Activated CD4-positive, alpha-beta T cell treated with anti-CD3 and anti-CD28 coated beads, Interleukin-2, amount 10 ng/mL, durations not matched to agents 7 days and 5 days (primary cell): ENCODE measurements around the gene DUSP7. TPM values are rescaled to one million over a fixed set of nuclear protein-coding genes. Genes with fewer than 3 reads are reported as not detected.

Experiments
- CTCF ChIA-PET: fragments of 350-600 bp; sonication (Branson Sonifier 250); formaldehyde crosslinking; loops from one replicate; lab custom pipeline; 2021; ENCODE audit warnings: antibody characterized with exemption; lab: Charles Lee
- POLR2A ChIA-PET: fragments of 350-600 bp; sonication (Branson Sonifier 250); formaldehyde crosslinking; loops from one replicate; lab custom pipeline; 2021; ENCODE audit warnings: antibody characterized with exemption; lab: Charles Lee
- DNase-seq: peaks from one replicate; pipeline ENCODE4 v3.0.0-alpha.2; 2020
- H3K27ac Mint-ChIP-seq: one replicate; pipeline ENCODE4 v1.8.0; 2021; ENCODE audit warnings: mild to moderate bottlenecking, moderate library complexity, mixed read lengths
- H3K27me3 Mint-ChIP-seq: one replicate; pipeline ENCODE4 v1.8.0; 2021; ENCODE audit warnings: mixed read lengths
- H3K36me3 Mint-ChIP-seq: one replicate; pipeline ENCODE4 v1.8.0; 2021; ENCODE audit warnings: low read depth, mixed read lengths
- H3K4me1 Mint-ChIP-seq: one replicate; pipeline ENCODE4 v1.8.0; 2021; ENCODE audit warnings: mixed read lengths
- H3K4me3 Mint-ChIP-seq: one replicate; pipeline ENCODE4 v1.8.0; 2021; ENCODE audit warnings: mild to moderate bottlenecking, moderate library complexity, mixed read lengths
- H3K9me3 Mint-ChIP-seq: one replicate; pipeline ENCODE4 v1.8.0; 2021; ENCODE audit warnings: mixed read lengths
- total RNA-seq, 2 experiments: library from RNA; stranded (reverse); gene quantifications; one replicate each; pipeline ENCODE4 v1.2.3, GENCODE V29; 2021

Gene DUSP7
- total RNA-seq, 2 experiments from 2014 or later, result 38.3 to 42.0 TPM

DNA sequence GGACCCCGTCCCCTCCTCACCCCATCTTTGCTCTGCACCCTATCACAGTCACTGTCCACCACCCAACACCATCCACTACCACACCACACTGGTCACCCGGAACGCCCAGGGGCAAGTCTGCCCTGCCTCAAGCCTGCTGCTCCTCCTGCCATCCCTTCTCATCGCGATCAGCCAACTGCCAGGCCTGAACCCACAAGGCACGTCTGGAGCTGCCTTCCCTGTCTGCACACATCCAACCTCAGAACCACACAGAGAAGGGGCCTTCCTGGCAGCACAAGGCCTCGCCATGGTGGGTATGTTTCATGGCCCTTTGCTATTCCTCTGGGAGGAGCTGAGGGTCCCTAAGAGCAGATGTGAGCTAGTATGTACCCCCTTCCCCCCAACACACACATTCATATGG is 3.4 kb upstream of the DUSP7 start:
- Mint-ChIP-seq H3K27ac (peak overlapping the region; percentile 38), H3K27me3 (no peaks in the 10 kb centered on the region), H3K4me3 (no peak overlapping the region), H3K36me3 (no peaks in the 10 kb centered on the region), H3K4me1 (peaks cover 11% of the 10 kb centered on the region), H3K9me3 (no peaks in the 10 kb centered on the region)
- ChIA-PET CTCF (interaction anchor here (0.9 to 2.3 kb wide), 4 partner anchors 13 to 118 kb away, joined by 3 to 6 read pairs (median 4); partner anchors contain the start of genes PARP3 and RRP9), POLR2A (interaction anchor here (0.6 kb wide), 1 partner anchor 248 kb away, joined by 3 read pairs; no protein-coding TSS in a partner anchor)
- no peak for DNase-seq

DNA sequence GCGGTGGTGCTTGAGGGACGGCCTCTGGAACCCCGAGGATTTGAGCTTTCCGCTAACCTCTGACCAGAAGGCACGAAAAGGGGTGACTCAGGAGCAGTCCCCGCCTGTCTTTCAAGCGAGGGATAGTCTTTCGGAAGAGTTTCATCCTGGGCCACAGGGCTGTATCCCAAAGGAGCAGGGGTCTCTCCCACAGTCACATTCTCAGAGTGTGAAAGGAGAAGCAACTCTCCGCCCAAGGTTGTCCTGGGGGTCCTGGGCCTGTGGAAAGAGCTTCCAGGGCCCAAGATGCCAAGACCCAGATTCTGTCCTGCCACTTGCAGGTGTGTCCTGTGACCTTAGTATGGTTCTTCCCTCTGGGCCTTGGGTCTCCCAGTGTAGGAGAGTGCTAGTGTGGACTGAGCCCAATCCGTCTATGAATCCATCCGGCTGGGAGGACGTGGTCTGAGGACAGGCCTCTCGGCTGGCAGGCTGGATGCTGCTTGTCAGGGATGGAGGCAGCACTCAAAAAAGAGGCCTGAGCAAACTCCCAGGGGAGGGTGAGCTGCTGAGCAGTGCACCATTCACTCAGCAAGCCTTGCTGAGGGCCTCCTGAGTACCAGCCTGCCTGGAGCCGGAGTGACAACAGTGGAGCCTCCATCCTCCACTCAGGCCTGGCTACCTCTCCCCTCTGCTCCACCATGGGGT is 1.6 kb upstream of the DUSP7 start:
- Mint-ChIP-seq H3K4me3 (peak overlapping the region; percentile 87), H3K4me1 (peaks cover 28% of the 10 kb centered on the region), H3K9me3 (no peaks in the 10 kb centered on the region), H3K27me3 (no peaks in the 10 kb centered on the region), H3K27ac (peak overlapping the region; percentile 95), H3K36me3 (peaks cover 14% of the 10 kb centered on the region)
- POLR2A ChIA-PET, result no interaction called here
- peak; percentile 9 for DNase-seq
- CTCF ChIA-PET, result interaction anchor here (0.6 to 2.3 kb wide), 11 partner anchors 22 to 354 kb away, joined by 3 to 12 read pairs (median 3); partner anchors contain the start of genes PARP3 and RRP9

DNA sequence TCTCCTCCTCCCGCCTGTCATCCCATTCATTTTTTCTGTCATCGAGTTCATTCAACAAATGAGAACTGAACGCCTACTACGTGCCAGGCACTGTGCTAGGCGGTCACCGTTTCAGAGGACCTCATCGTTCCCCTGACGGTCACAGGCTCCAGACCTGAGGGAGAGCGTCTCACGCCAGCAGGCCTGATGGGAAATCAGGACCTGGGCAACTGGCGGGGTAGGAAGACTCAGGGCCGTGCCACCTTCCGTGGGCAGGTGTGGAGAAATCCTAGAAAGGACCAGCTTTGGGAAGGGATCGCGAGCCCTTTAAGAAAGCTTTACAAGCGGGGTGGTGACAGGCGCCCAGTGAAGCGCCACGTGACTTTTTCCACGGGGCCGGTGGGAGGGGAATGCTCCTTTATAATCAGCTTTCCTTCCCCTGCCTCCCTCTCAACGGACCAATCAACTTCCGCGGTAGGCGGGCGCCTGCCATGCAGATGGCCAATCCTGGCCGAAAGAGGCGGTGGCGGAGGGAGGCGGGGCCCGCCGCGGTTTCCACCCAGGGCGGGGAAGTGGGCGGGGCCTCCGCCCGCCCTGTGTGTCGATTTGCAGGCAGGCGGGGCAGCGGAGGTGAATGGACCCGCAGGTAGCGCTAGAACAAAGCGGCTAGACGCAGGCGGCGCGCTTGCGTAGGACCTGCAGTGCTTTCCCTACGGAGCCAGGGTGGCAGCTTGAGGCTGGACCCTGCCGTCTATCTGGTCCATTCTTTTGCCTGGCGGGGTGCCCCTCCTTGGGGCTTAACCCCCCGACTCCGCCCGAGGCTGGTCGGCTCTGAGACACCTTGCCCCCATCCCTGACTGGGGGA is 819 bp upstream of the DUSP7 start:
- H3K36me3 Mint-ChIP-seq, result peaks cover 14% of the 10 kb centered on the region

DNA sequence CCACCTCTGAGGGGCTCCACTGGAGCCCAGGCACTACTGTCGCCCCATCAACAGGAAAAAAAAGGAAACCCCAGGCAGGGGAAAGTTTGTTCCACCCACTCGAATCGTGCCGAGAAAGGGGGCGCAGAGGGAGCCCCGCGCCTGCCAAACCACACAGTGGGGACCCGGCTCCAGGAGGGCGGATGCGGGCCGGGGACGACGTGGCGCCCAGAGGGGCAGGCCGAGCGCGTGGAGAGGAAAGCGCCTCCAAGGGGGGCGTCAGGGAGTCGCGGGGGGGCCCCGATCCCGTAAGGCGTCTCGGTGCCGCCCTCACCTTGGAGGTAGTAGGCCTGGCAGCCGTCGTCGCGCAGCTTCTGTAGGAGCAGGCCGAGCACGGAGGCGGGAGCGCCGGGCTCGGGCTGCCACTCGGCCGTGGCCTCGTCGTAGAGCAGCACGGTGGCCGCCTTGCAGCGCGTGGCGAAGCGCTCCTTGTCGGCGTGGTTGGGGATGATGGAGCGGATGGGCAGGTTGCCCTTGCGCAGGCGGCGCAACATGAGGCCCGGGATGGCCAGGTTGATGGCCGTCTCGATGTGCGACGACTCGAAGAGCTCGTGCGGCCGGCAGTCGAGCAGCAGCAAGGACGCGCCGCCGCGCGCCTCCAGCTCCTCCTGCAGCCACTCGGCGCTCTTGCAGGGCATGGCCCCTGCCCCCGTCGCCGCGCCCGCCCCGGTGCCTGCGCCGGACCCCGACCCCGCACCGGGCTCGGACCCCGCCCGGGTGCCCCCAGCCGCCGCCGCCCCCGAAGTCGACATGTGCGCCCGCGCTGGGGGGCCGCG is 627 bp downstream of the DUSP7 start:
- ChIA-PET CTCF (interaction anchor here (0.5 to 2.3 kb wide), 17 partner anchors 10 to 460 kb away, joined by 3 to 12 read pairs (median 4); partner anchors contain the start of genes ACY1, PARP3, RPL29 and RRP9), POLR2A (interaction anchor here (0.6 kb wide), 1 partner anchor 96 kb away, joined by 14 read pairs; no protein-coding TSS in a partner anchor)
- peak; percentile 49 for DNase-seq
- no peaks in the 10 kb centered on the region for H3K27me3 Mint-ChIP-seq
- H3K4me1 Mint-ChIP-seq, result peaks cover 41% of the 10 kb centered on the region
- peak overlapping the region; percentile 86 for H3K4me3 Mint-ChIP-seq
- peak overlapping the region; percentile 88 for H3K27ac Mint-ChIP-seq
- H3K9me3 Mint-ChIP-seq, result no peaks in the 10 kb centered on the region
- peaks cover 23% of the 10 kb centered on the region for H3K36me3 Mint-ChIP-seq

More for the DNA sequence above, 819 bp upstream of the DUSP7 start:
- CTCF ChIA-PET, result interaction anchor here (0.6 to 2.3 kb wide), 17 partner anchors 13 to 355 kb away, joined by 3 to 12 read pairs (median 4); partner anchors contain the start of genes ACY1, PARP3 and RRP9
- Mint-ChIP-seq H3K27me3 (no peaks in the 10 kb centered on the region), H3K27ac (peak overlapping the region; percentile 95), H3K9me3 (no peaks in the 10 kb centered on the region), H3K4me1 (peaks cover 33% of the 10 kb centered on the region), H3K4me3 (peak overlapping the region; percentile 87)
- DNase-seq, result peak; percentile 100
- POLR2A ChIA-PET, result no interaction called here

DNA sequence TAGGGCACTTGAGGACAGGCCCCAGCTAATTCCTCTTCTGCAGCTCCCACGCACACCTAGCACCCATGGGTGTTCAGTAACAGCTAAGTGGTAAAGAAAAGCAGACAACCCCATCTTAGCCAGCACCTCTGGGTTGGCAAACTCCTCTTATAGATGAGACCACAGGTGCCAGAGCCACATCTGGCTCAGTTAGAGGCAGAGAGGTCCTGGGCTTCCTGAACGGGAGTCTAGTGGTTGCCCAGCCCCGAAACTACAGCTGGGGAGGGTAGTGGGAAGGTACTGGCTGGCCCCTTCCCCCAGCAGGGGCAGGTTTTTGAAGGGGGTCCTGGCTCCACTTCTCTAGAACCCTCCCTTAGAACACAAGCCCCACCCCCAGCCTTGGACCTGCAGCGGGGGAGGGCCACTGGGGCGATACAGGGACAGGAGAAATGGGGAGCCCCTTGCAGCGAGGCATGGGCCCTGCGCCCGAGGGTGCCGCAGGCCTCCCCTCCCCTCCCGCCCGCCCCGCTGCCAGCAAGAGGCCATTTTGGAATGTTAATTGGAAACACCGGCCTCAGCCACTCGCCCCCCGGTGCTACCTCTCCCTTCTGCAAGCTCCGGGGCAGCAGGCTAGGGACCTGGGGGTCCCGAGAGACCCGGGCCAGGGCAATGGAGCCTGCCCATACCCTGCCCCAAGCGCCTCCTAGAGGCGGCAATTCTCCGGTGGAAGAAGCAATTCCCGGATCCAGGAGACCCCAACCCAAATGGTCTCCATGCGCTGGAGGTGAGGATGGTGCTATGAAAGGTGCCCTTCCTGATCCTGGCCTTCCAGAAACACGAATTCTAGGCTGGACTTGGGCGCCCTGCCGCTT is 1.5 kb downstream of the DUSP7 start:
- Mint-ChIP-seq H3K4me1 (peaks cover 43% of the 10 kb centered on the region), H3K27ac (peak overlapping the region; percentile 94), H3K4me3 (peak overlapping the region; percentile 86), H3K27me3 (no peaks in the 10 kb centered on the region), H3K9me3 (no peaks in the 10 kb centered on the region), H3K36me3 (peaks cover 28% of the 10 kb centered on the region)
- ChIA-PET CTCF (interaction anchor here (1.1 to 3.1 kb wide), 4 partner anchors 10 to 113 kb away, joined by 3 to 12 read pairs (median 6); partner anchors contain the start of genes PARP3 and RRP9), POLR2A (no interaction called here)
- DNase-seq, result peak; percentile 21

DNA sequence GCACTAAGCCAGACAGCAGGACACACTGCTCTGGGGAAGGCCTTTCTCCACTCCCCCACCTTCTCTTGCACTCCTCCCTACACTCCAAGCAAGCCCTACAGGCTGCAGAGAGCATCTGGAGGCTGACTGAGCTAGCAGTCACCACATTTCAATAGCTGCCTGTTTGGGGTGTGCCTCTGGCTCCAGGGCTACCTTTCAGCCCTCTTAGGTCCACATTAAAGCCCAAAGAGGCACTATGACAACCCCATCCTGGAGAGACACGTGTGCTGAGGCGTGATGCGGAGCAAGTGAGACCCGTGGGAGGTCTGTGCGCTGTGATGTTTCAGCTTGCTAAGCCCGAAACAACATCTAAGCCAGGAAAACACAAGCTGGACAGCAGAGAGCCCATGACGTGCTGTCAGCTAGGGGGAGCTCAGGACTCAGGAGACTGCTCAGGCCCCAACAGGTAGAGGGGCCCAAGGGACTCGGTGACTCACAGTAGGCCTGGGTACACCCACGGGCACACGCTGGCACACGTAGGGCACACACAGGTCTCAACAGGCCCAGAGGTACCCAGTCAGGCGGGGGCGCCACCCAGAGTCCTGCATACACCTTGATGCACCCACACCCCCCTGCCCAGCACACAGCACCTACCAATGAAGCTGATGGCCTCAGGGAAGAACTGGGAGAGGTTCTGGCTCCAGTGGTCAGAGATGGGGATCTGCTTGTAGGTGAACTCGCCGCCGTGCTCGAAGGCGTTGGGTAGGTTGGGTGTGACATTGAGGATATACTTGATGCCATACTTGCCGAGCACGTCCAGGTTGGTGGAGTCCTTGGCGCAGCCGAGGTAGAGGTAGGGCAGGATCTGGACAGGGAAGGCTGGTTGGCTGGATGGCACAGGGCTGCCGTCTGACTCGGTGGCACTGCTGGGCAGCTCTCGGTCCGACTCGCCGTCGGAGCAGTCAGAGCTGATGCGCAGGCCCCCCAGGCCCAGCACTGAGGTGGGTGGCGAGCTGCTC is 2.8 kb downstream of the DUSP7 start:
- peak overlapping the region; percentile 94 for H3K27ac Mint-ChIP-seq
- peaks cover 35% of the 10 kb centered on the region for H3K36me3 Mint-ChIP-seq
- H3K4me1 Mint-ChIP-seq, result peaks cover 50% of the 10 kb centered on the region
- H3K9me3 Mint-ChIP-seq, result no peaks in the 10 kb centered on the region
- CTCF ChIA-PET, result interaction anchor here (0.9 to 3.1 kb wide), 20 partner anchors 8 to 668 kb away, joined by 3 to 13 read pairs (median 4); partner anchors contain the start of genes ABHD14A, ABHD14B, PARP3 and POC1A
- H3K27me3 Mint-ChIP-seq, result no peaks in the 10 kb centered on the region
- POLR2A ChIA-PET, result no interaction called here
- peak; percentile 49 for DNase-seq
- H3K4me3 Mint-ChIP-seq, result peak overlapping the region; percentile 86

DNA sequence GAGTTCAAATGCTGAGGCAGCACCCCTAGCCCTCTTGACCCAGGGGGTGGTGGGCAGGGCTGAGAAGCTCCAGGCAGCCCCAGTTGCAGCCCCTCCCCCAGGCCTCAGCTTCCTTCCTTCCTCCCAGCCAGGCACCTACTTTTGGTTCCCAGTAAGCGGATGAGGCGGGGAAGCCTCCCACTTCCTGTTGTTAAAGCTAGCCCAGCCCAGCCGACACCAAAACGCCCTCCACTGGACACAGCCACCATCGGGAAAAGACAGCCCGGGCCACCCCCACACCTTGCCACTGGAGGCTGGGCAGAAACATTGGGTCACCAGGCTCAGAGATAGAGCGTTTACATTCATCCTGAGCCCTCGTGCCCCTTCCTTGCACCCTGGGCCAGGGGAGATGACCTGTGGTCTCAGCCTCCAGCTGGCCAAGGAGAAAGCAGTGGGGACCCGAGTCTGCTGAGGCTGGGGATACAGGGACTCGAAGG is 3.5 kb downstream of the DUSP7 start:
- Mint-ChIP-seq H3K4me1 (peaks cover 47% of the 10 kb centered on the region), H3K9me3 (no peaks in the 10 kb centered on the region)
- POLR2A ChIA-PET, result interaction anchor here (0.7 kb wide), 1 partner anchor 553 kb away, joined by 3 read pairs; the partner anchor contains the start of gene DCAF1

DNA sequence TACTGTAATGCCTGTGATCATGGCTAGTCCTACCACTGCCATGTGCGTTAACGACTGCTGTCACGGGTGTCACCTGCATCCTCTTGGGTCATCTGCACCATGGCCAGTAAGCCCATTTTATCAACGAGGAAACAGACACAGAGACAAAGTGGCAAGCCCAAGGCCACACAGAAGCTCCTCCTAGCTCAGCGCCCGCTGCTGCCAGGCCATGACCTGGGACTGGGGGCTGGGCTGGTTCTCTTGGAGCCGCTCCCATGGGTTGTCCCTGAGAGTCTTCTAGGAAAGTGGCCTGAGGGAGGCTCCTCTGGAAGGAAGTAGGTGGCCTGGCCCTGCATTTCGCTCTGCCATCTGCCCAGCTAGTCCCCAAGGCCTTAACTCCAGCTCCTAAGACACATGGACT is 4.9 kb downstream of the DUSP7 start:
- H3K27me3 Mint-ChIP-seq, result no peaks in the 10 kb centered on the region
- peaks cover 42% of the 10 kb centered on the region for H3K4me1 Mint-ChIP-seq
- no peaks in the 10 kb centered on the region for H3K9me3 Mint-ChIP-seq
- CTCF ChIA-PET, result interaction anchor here (1.4 to 2.9 kb wide), 5 partner anchors 10 to 47 kb away, joined by 4 to 13 read pairs (median 7); no protein-coding TSS in a partner anchor
- no peak for DNase-seq
- peak overlapping the region; percentile 94 for H3K27ac Mint-ChIP-seq
- H3K36me3 Mint-ChIP-seq, result peaks cover 35% of the 10 kb centered on the region
- POLR2A ChIA-PET, result no interaction called here
- H3K4me3 Mint-ChIP-seq, result peak overlapping the region; percentile 86

More for the DNA sequence above, 3.5 kb downstream of the DUSP7 start:
- peak overlapping the region; percentile 94 for H3K27ac Mint-ChIP-seq
- H3K4me3 Mint-ChIP-seq, result peak overlapping the region; percentile 86
- no peaks in the 10 kb centered on the region for H3K27me3 Mint-ChIP-seq
- peak; percentile 65 for DNase-seq
- CTCF ChIA-PET, result interaction anchor here (0.6 to 3.1 kb wide), 24 partner anchors 9 to 667 kb away, joined by 3 to 13 read pairs (median 4); partner anchors contain the start of genes ABHD14A, ABHD14B, PARP3 and POC1A
- H3K36me3 Mint-ChIP-seq, result peaks cover 35% of the 10 kb centered on the region

DNA sequence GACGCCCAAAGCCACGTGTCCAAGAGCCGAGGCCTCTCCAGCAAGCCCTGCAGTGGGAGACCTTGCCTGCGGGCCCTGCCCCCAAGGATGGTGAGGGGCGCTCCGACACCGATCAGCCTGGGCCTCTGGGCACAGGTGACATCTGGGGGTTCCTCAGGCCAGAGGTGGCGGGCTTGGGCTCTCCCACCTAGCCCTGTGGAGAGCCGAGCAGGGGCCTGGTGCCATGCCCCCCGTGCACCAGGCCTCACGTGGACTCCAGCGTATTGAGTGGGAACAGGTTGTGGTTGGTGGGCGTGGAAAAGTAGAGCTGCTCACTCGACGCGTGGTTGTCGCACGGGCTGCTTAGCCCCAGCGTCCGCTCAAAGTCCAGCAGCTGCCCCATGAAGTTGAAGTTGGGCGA is 5.8 kb downstream of the DUSP7 start:
- Mint-ChIP-seq H3K36me3 (peaks cover 35% of the 10 kb centered on the region), H3K4me3 (no peak overlapping the region), H3K27me3 (no peaks in the 10 kb centered on the region), H3K9me3 (no peaks in the 10 kb centered on the region), H3K4me1 (peaks cover 42% of the 10 kb centered on the region), H3K27ac (no peak overlapping the region)
- CTCF ChIA-PET, result interaction anchor here (0.6 to 1.0 kb wide), 3 partner anchors 11 to 68 kb away, joined by 3 to 4 read pairs (median 3); partner anchors contain the start of gene ACY1
- POLR2A ChIA-PET, result no interaction called here
- no peak for DNase-seq

DNA sequence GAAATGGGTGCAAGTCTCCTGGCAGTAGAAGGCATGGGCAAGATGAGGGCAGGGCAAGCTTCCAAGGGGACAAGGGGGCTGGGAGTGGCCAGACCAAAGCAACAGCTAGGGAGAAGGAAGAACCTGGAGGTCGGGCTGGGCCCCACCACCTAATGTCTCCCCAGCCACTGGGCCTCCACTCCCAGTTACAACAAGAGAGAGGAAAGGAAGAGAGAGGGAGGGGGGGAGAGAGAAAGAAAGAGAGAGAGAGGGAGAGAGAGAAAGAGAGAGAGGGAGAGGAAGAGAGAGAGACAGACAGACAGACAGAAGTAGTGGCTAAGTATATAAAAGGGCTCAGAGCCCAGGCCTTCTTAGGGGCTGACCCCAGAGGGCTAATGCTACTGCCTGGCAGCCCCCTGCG is 6.9 kb downstream of the DUSP7 start:
- CTCF ChIA-PET, result no interaction called here
- no peak overlapping the region for H3K4me3 Mint-ChIP-seq
- H3K9me3 Mint-ChIP-seq, result no peaks in the 10 kb centered on the region
- POLR2A ChIA-PET, result no interaction called here
- no peak for DNase-seq
- no peaks in the 10 kb centered on the region for H3K27me3 Mint-ChIP-seq
- H3K27ac Mint-ChIP-seq, result no peak overlapping the region
- H3K36me3 Mint-ChIP-seq, result peaks cover 33% of the 10 kb centered on the region
- H3K4me1 Mint-ChIP-seq, result peaks cover 40% of the 10 kb centered on the region
